GM23338 (cell line): ENCODE measurements around the gene PRKCH. TPM values are rescaled to one million over a fixed set of nuclear protein-coding genes. Genes with fewer than 3 reads are reported as not detected.
A peak's percentile ranks its signal among the peaks of the same experiment; 100 is the strongest.

Source experiments
- ATAC-seq: fragments of 200-7000 bp; cut with Tn5 transposase; 3 replicates; pipeline ENCODE4 v1.9.1; 2020
- DNase-seq: peaks from one replicate; pipeline ENCODE4 v3.0.0-alpha.2; 2015; ENCODE audit warnings: low spot score
- H2AFZ ChIP-seq: fragments of 200-600 bp; sonication (generic); 2 replicates; pipeline ENCODE4 v1.8.0; 2016; ENCODE audit warnings: antibody characterized with exemption, mild to moderate bottlenecking, moderate library complexity
- H3F3A ChIP-seq: fragments of 200-600 bp; sonication (generic); replicated peaks from 2 replicates; pipeline ENCODE4 v1.8.0; 2017; ENCODE audit warnings: antibody characterized with exemption, mixed run types, low read depth
- H3K27ac ChIP-seq: fragments of 200-600 bp; sonication (generic); 2 replicates; pipeline ENCODE4 v1.6.1; 2016; ENCODE audit warnings: low read depth
- H3K27me3 ChIP-seq: fragments of 200-600 bp; sonication (generic); 2 replicates; pipeline ENCODE4 v1.8.0; 2016; ENCODE audit warnings: mild to moderate bottlenecking, mixed run types, moderate library complexity; ENCODE audit not compliant: insufficient read depth
- H3K36me3 ChIP-seq: fragments of 200-600 bp; sonication (generic); 2 replicates; pipeline ENCODE4 v1.8.0; 2016; ENCODE audit warnings: mild to moderate bottlenecking; ENCODE audit not compliant: insufficient read depth
- H3K4me1 ChIP-seq: fragments of 200-600 bp; sonication (generic); 2 replicates; pipeline ENCODE4 v1.8.0; 2016; ENCODE audit warnings: mild to moderate bottlenecking, moderate library complexity; ENCODE audit not compliant: insufficient read depth
- H3K4me2 ChIP-seq: fragments of 200-600 bp; sonication (generic); 2 replicates; pipeline ENCODE4 v1.7.1; 2017; ENCODE audit warnings: mixed run types
- H3K4me3 ChIP-seq: fragments of 200-600 bp; sonication (generic); 2 replicates; pipeline ENCODE4 v1.6.1; 2016; ENCODE audit warnings: mixed run types
- H3K79me2 ChIP-seq: fragments of 200-600 bp; sonication (generic); replicated peaks from 2 replicates; pipeline ENCODE4 v1.8.0; 2017; ENCODE audit warnings: mild to moderate bottlenecking; ENCODE audit not compliant: insufficient read depth
- H3K9me2 ChIP-seq: fragments of 200-600 bp; sonication (generic); 2 replicates; pipeline ENCODE4 v1.8.0; 2017; ENCODE audit not compliant: insufficient read depth
- H4K20me1 ChIP-seq: fragments of 200-600 bp; sonication (generic); replicated peaks from 2 replicates; pipeline ENCODE4 v1.8.0; 2017; ENCODE audit warnings: mild to moderate bottlenecking; ENCODE audit not compliant: insufficient read depth
- H3K27ac Mint-ChIP-seq: 2 replicates; pipeline ENCODE4 v1.8.0; 2020; ENCODE audit warnings: inconsistent platforms, mild to moderate bottlenecking, moderate library complexity, mixed read lengths
- H3K27me3 Mint-ChIP-seq: 3 replicates; pipeline ENCODE4 v1.8.0; 2022; ENCODE audit warnings: low read depth, mild to moderate bottlenecking, moderate library complexity, mixed read lengths, inconsistent platforms; ENCODE audit not compliant: insufficient read depth, poor library complexity
- H3K36me3 Mint-ChIP-seq: 3 replicates; pipeline ENCODE4 v1.8.0; 2021; ENCODE audit warnings: low read depth, mild to moderate bottlenecking, inconsistent platforms, moderate library complexity, mixed read lengths
- H3K4me1 Mint-ChIP-seq: 3 replicates; pipeline ENCODE4 v1.8.0; 2020; ENCODE audit warnings: mild to moderate bottlenecking, inconsistent platforms, mixed read lengths
- H3K4me3 Mint-ChIP-seq: 3 replicates; pipeline ENCODE4 v1.8.0; 2021; ENCODE audit warnings: moderate library complexity, mild to moderate bottlenecking, inconsistent platforms, mixed read lengths
- H3K9me3 Mint-ChIP-seq: 3 replicates; pipeline ENCODE4 v1.8.0; 2020; ENCODE audit warnings: moderate library complexity, mild to moderate bottlenecking, inconsistent platforms, mixed read lengths
- CREB1 ChIP-seq: fragments of 250-450 bp; sonication (Bioruptor Pico); IDR thresholded peaks from 2 replicates; pipeline ENCODE4 v1.5.0; 2020; ENCODE audit warnings: low read depth, mild to moderate bottlenecking, moderate library complexity
- ZNF114 ChIP-seq: fragments of 250-450 bp; sonication (Bioruptor Pico); IDR thresholded peaks from 2 replicates; pipeline ENCODE4 v1.5.0; 2020; ENCODE audit warnings: mild to moderate bottlenecking, moderate library complexity
- polyA plus RNA-seq: library from polyadenylated mRNA; unstranded; fragments of >200 nt; fragmentation: Nextera tagmentation; extraction: Ambion mirVana; gene quantifications from 2 replicates; pipeline ENCODE4 v1.2.1, GENCODE V29; 2016
- total RNA-seq: library from RNA; depleted of rRNA; stranded (reverse); fragments of >200 nt; shearing (Covaris generic); gene quantifications from 2 replicates; pipeline ENCODE4 v1.2.3, GENCODE V29; 2014
- TF ChIP-seq, protein P1 (sequence below): fragments of 250-450 bp; sonication (Bioruptor Pico); IDR thresholded peaks from 2 replicates; pipeline ENCODE4 v1.5.0; 2020; ENCODE audit warnings: mild to moderate bottlenecking, moderate library complexity
- TF ChIP-seq, protein P2 (sequence below): IDR thresholded peaks from 2 replicates; pipeline ENCODE4 v1.6.1; 2016; ENCODE audit warnings: antibody characterized with exemption
- TF ChIP-seq, protein P3 (sequence below): IDR thresholded peaks from one replicate; pipeline ENCODE4 v1.6.1; 2018; ENCODE audit warnings: antibody characterized with exemption; ENCODE audit not compliant: unreplicated experiment
- TF ChIP-seq, protein P4 (sequence below), 2 experiments: fragments of 200-600 bp in 1 of 2; sonication (generic) in 1 of 2; conservative IDR thresholded peaks; 2 replicates each; pipeline versions ENCODE4 v1.5.1 to v1.6.1; 2016 to 2017; ENCODE audit warnings: antibody characterized with exemption in 2 of 2, low read depth in 2 of 2, mild to moderate bottlenecking in 2 of 2, moderate library complexity in 1 of 2

The PRKCH gene
- total and polyA plus RNA-seq, 2 experiments from 2014 or later = 5.4 to 10.1 TPM

DNA sequence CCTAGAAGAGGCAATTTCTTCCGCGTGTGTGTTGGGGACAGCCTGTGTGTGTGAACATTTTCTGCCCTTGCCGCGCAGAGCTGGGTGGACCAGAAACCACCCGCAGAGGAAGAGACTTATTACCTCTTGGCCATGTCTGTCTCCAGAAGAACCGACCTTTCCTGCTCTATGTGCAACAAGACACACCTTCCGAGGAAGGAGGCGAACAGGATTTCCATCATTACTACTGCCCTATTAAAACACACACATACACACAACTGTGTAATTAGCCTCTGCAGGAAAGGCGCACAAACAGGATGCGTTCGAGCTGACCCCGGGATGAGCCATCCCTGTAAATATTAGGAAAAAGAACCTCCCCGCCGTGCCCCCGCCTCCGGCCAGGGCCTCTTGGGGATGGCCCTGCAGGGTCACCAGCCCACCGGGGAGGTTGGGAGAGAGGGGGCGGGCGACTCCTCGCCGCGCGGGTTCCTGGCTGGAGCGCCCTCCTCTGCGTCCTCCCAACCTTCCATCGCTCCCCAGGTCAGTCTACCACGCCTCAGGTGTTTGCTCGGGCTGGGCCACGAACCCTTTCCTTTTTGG lies 484 bp upstream of the PRKCH start:
- DNase-seq (peak; percentile 18), ATAC-seq (no peak)
- H4K20me1 ChIP-seq = no peaks in the 10 kb centered on the region
- peaks cover 9% of the 10 kb centered on the region for H3K4me1 Mint-ChIP-seq
- H3K4me2 ChIP-seq = peak overlapping the region; percentile 94
- TF ChIP-seq, protein P1, sequence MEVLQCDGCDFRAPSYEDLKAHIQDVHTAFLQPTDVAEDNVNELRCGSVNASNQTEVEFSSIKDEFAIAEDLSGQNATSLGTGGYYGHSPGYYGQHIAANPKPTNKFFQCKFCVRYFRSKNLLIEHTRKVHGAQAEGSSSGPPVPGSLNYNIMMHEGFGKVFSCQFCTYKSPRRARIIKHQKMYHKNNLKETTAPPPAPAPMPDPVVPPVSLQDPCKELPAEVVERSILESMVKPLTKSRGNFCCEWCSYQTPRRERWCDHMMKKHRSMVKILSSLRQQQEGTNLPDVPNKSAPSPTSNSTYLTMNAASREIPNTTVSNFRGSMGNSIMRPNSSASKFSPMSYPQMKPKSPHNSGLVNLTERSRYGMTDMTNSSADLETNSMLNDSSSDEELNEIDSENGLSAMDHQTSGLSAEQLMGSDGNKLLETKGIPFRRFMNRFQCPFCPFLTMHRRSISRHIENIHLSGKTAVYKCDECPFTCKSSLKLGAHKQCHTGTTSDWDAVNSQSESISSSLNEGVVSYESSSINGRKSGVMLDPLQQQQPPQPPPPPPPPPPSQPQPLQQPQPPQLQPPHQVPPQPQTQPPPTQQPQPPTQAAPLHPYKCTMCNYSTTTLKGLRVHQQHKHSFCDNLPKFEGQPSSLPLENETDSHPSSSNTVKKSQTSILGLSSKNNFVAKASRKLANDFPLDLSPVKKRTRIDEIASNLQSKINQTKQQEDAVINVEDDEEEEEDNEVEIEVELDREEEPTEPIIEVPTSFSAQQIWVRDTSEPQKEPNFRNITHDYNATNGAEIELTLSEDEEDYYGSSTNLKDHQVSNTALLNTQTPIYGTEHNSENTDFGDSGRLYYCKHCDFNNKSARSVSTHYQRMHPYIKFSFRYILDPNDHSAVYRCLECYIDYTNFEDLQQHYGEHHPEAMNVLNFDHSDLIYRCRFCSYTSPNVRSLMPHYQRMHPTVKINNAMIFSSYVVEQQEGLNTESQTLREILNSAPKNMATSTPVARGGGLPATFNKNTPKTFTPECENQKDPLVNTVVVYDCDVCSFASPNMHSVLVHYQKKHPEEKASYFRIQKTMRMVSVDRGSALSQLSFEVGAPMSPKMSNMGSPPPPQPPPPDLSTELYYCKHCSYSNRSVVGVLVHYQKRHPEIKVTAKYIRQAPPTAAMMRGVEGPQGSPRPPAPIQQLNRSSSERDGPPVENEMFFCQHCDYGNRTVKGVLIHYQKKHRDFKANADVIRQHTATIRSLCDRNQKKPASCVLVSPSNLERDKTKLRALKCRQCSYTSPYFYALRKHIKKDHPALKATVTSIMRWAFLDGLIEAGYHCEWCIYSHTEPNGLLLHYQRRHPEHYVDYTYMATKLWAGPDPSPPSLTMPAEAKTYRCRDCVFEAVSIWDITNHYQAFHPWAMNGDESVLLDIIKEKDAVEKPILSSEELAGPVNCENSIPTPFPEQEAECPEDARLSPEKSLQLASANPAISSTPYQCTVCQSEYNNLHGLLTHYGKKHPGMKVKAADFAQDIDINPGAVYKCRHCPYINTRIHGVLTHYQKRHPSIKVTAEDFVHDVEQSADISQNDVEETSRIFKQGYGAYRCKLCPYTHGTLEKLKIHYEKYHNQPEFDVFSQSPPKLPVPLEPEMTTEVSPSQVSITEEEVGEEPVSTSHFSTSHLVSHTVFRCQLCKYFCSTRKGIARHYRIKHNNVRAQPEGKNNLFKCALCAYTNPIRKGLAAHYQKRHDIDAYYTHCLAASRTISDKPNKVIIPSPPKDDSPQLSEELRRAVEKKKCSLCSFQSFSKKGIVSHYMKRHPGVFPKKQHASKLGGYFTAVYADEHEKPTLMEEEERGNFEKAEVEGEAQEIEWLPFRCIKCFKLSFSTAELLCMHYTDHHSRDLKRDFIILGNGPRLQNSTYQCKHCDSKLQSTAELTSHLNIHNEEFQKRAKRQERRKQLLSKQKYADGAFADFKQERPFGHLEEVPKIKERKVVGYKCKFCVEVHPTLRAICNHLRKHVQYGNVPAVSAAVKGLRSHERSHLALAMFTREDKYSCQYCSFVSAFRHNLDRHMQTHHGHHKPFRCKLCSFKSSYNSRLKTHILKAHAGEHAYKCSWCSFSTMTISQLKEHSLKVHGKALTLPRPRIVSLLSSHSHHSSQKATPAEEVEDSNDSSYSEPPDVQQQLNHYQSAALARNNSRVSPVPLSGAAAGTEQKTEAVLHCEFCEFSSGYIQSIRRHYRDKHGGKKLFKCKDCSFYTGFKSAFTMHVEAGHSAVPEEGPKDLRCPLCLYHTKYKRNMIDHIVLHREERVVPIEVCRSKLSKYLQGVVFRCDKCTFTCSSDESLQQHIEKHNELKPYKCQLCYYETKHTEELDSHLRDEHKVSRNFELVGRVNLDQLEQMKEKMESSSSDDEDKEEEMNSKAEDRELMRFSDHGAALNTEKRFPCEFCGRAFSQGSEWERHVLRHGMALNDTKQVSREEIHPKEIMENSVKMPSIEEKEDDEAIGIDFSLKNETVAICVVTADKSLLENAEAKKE (CRISPR knock-in tag) = no peak
- TF ChIP-seq, protein P2, sequence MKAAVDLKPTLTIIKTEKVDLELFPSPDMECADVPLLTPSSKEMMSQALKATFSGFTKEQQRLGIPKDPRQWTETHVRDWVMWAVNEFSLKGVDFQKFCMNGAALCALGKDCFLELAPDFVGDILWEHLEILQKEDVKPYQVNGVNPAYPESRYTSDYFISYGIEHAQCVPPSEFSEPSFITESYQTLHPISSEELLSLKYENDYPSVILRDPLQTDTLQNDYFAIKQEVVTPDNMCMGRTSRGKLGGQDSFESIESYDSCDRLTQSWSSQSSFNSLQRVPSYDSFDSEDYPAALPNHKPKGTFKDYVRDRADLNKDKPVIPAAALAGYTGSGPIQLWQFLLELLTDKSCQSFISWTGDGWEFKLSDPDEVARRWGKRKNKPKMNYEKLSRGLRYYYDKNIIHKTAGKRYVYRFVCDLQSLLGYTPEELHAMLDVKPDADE = no peak
- TF ChIP-seq CREB1 (CRISPR knock-in tag) (no peak), ZNF114 (CRISPR knock-in tag) (no peak)
- TF ChIP-seq, protein P3, sequence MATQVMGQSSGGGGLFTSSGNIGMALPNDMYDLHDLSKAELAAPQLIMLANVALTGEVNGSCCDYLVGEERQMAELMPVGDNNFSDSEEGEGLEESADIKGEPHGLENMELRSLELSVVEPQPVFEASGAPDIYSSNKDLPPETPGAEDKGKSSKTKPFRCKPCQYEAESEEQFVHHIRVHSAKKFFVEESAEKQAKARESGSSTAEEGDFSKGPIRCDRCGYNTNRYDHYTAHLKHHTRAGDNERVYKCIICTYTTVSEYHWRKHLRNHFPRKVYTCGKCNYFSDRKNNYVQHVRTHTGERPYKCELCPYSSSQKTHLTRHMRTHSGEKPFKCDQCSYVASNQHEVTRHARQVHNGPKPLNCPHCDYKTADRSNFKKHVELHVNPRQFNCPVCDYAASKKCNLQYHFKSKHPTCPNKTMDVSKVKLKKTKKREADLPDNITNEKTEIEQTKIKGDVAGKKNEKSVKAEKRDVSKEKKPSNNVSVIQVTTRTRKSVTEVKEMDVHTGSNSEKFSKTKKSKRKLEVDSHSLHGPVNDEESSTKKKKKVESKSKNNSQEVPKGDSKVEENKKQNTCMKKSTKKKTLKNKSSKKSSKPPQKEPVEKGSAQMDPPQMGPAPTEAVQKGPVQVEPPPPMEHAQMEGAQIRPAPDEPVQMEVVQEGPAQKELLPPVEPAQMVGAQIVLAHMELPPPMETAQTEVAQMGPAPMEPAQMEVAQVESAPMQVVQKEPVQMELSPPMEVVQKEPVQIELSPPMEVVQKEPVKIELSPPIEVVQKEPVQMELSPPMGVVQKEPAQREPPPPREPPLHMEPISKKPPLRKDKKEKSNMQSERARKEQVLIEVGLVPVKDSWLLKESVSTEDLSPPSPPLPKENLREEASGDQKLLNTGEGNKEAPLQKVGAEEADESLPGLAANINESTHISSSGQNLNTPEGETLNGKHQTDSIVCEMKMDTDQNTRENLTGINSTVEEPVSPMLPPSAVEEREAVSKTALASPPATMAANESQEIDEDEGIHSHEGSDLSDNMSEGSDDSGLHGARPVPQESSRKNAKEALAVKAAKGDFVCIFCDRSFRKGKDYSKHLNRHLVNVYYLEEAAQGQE = no peak
- TF ChIP-seq, protein P4, sequence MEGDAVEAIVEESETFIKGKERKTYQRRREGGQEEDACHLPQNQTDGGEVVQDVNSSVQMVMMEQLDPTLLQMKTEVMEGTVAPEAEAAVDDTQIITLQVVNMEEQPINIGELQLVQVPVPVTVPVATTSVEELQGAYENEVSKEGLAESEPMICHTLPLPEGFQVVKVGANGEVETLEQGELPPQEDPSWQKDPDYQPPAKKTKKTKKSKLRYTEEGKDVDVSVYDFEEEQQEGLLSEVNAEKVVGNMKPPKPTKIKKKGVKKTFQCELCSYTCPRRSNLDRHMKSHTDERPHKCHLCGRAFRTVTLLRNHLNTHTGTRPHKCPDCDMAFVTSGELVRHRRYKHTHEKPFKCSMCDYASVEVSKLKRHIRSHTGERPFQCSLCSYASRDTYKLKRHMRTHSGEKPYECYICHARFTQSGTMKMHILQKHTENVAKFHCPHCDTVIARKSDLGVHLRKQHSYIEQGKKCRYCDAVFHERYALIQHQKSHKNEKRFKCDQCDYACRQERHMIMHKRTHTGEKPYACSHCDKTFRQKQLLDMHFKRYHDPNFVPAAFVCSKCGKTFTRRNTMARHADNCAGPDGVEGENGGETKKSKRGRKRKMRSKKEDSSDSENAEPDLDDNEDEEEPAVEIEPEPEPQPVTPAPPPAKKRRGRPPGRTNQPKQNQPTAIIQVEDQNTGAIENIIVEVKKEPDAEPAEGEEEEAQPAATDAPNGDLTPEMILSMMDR (conservative IDR thresholded peaks at IDR 0.05; ENCODE audit: low read depth in 2 of 2) = no peak
- no peaks in the 10 kb centered on the region; the same call in 1 of the 2 replicates for H3F3A ChIP-seq
- 0 out of 3 replicates have a peak, but pooled peaks cover 2% of the 10 kb centered on the region for H3K36me3 Mint-ChIP-seq
- H3K36me3 ChIP-seq = no peaks in the 10 kb centered on the region
- no peak overlapping the region for H3K27ac Mint-ChIP-seq
- H3K4me1 ChIP-seq = peaks cover 4% of the 10 kb centered on the region; the same call in 1 of the 2 replicates
- H3K9me2 ChIP-seq = no peaks in the 10 kb centered on the region
- H3K27me3 Mint-ChIP-seq = peaks cover 21% of the 10 kb centered on the region
- H3K4me3 Mint-ChIP-seq = peak overlapping the region; percentile 77
- H3K9me3 Mint-ChIP-seq = peaks cover 3% of the 10 kb centered on the region; the same call in 2 of the 3 replicates
- no peaks in the 10 kb centered on the region for H3K79me2 ChIP-seq
- H2AFZ ChIP-seq = peak overlapping the region; percentile 100
- peak overlapping the region; percentile 80 for H3K4me3 ChIP-seq
- peaks cover 48% of the 10 kb centered on the region for H3K27me3 ChIP-seq
- H3K27ac ChIP-seq = no peak overlapping the region
